Upper lobe of left lung (tissue), 6 donors: ENCODE data around the gene REEP2. TPM values are rescaled to one million over a fixed set of nuclear protein-coding genes. Genes with fewer than 3 reads are reported as not detected.

Experiments used
- ATAC-seq, 2 donors: fragments of 200-7000 bp; cut with Tn5 transposase; one replicate each; pipeline ENCODE4 v1.9.1; 2022; ENCODE audit warnings: mild to moderate bottlenecking in 2 of 2, moderate library complexity in 2 of 2; ENCODE audit not compliant: low FRiP score in 2 of 2
- DNase-seq, 2 donors: peaks; one replicate each; pipeline ENCODE4 v3.0.0-alpha.2; 2019 to 2020
- H3K27ac ChIP-seq, 4 donors: fragments of 200-600 bp; sonication (generic); one replicate each; pipeline ENCODE4 v1.5.1; 2016 to 2019
- H3K27me3 ChIP-seq, 4 donors: fragments of 200-600 bp; sonication (generic); one replicate each; pipeline ENCODE4 v1.5.1; 2017 to 2019
- H3K36me3 ChIP-seq, 4 donors: fragments of 200-600 bp; sonication (generic); one replicate each; pipeline ENCODE4 v1.5.1; 2016 to 2019
- H3K4me1 ChIP-seq, 4 donors: fragments of 200-600 bp; sonication (generic); one replicate each; pipeline ENCODE4 v1.5.1; 2018 to 2019
- H3K4me3 ChIP-seq, 4 donors: fragments of 200-600 bp; sonication (generic); one replicate each; pipeline ENCODE4 v1.5.1; 2017 to 2019; ENCODE audit warnings: mild to moderate bottlenecking in 2 of 4, moderate library complexity in 1 of 4
- H3K9me3 ChIP-seq, 4 donors: fragments of 200-600 bp; sonication (generic); one replicate each; pipeline ENCODE4 v1.5.1; 2018 to 2019
- CTCF ChIP-seq, 6 experiments: fragments of 450-650 bp in 4 of 6; fragments of 200-600 bp in 2 of 6; sonication (generic) in 2 of 6; IDR thresholded peaks; one replicate each; pipeline ENCODE4 v1.5.1; 2016 to 2019; ENCODE audit warnings: antibody characterized with exemption in 6 of 6
- EP300 ChIP-seq, 4 donors: sonication (generic); formaldehyde crosslinking; IDR thresholded peaks; one replicate each; pipeline ENCODE4 v1.5.1; 2017; ENCODE audit warnings: antibody characterized with exemption in 4 of 4, control low read depth in 2 of 4
- POLR2A ChIP-seq, 4 donors: fragments of 450-650 bp; IDR thresholded peaks; one replicate each; pipeline ENCODE4 v1.5.1; 2016 to 2017; ENCODE audit warnings: antibody characterized with exemption in 4 of 4, mild to moderate bottlenecking in 2 of 4
- POLR2AphosphoS5 ChIP-seq, 2 donors: sonication (generic); formaldehyde crosslinking; IDR thresholded peaks; one replicate each; pipeline ENCODE4 v1.5.1; 2017; ENCODE audit warnings: antibody characterized with exemption in 2 of 2
- WGBS, 2 donors: methylation state at CpG; one replicate each; pipeline ENCODE4 v1.1.5; 2017 to 2018; 5-methylcytosine and 5-hydroxymethylcytosine counted together
- total RNA-seq, 6 donors: library from RNA; depleted of rRNA in 4 of 6; stranded (reverse); fragments of >200 nt in 4 of 6; gene quantifications; one replicate each; pipeline versions ENCODE4 v1.1.0 to v1.2.1, GENCODE V29; 2016 to 2021
- donor health status: DM: no; HTN: no; CAD: no; lungs with moderate emphysema.
- donor health status: DM: no; HTN: yes; CAD: no; lungs with severe emphysema.

Gene REEP2
- total RNA-seq, 6 donors from 2014 or later = 0.33 to 3.2 (median 0.46) TPM; not detected in 1

- Histone ChIP-seq H3K9me3 (no peaks in the 10 kb centered on the region), H3K36me3 (peaks cover 0 to 17% (median 8%) of the 10 kb centered on the region in 4 donors), H3K4me1 (peaks cover 30 to 44% (median 34%) of the 10 kb centered on the region in 4 donors), H3K27me3 (no peaks in the 10 kb centered on the region), H3K4me3 (peak overlapping the region; percentile 50 to 81 (median 77)), H3K27ac (peak overlapping the region; percentile 96 to 99 (median 96))
- no peak for TF ChIP-seq EP300 (IDR thresholded peaks at IDR 0.05)
- no peak for TF ChIP-seq POLR2A (IDR thresholded peaks at IDR 0.05)
- TF ChIP-seq POLR2AphosphoS5 (IDR thresholded peaks at IDR 0.05) = no peak
- peak in 1 of 6 experiments; percentile 13 for TF ChIP-seq CTCF (IDR thresholded peaks at IDR 0.05)
- 23 to 27% methylated on average over 21 of the region's 21 CpGs for WGBS, 2 donors
- DNase-seq = peak in 1 of 2 donors; percentile 40
- no peak for ATAC-seq
These were observed 24.7 kb downstream of the REEP2 start for GRCh38 chr5:138463419-138464007.

GRCh38 chr5:138464008-138464387 is 25.1 kb downstream of the REEP2 start:
- peaks cover 26 to 40% (median 34%) of the 10 kb centered on the region in 4 donors for H3K4me1 ChIP-seq
- TF ChIP-seq CTCF (IDR thresholded peaks at IDR 0.05) (peak; percentile 95 to 98 (median 96)), EP300 (IDR thresholded peaks at IDR 0.05) (no peak), POLR2AphosphoS5 (IDR thresholded peaks at IDR 0.05) (peak; percentile 88 to 91), POLR2A (IDR thresholded peaks at IDR 0.05) (peak in 1 of 4 donors; percentile 86)
- H3K4me3 ChIP-seq = peak overlapping the region; percentile 77 to 81 (median 78)
- WGBS, 2 donors = 0% methylated on average over 26 of the region's 34 CpGs; no CpG with 5 or more reads in 1 of the 2 donors
- H3K27ac ChIP-seq = peak overlapping the region; percentile 96 to 99 (median 96)
- no peaks in the 10 kb centered on the region for H3K27me3 ChIP-seq
- H3K36me3 ChIP-seq = peaks cover 0 to 17% (median 8%) of the 10 kb centered on the region in 4 donors
- peak; percentile 76 to 93 for ATAC-seq
- H3K9me3 ChIP-seq = no peaks in the 10 kb centered on the region
- peak; percentile 95 to 100 for DNase-seq

- H3K36me3 ChIP-seq = peaks cover 0 to 17% (median 8%) of the 10 kb centered on the region in 4 donors
- WGBS, 2 donors = 0% methylated on average over 1 to 30 of the region's 64 CpGs
- ATAC-seq = peak; percentile 81 to 92
- peak overlapping the region; percentile 96 to 99 (median 96) for H3K27ac ChIP-seq
- peak overlapping the region; percentile 77 to 81 (median 78) for H3K4me3 ChIP-seq
- no peaks in the 10 kb centered on the region for H3K27me3 ChIP-seq
- peak; percentile 62 to 74 for TF ChIP-seq POLR2AphosphoS5 (IDR thresholded peaks at IDR 0.05)
- no peak for TF ChIP-seq EP300 (IDR thresholded peaks at IDR 0.05)
- TF ChIP-seq POLR2A (IDR thresholded peaks at IDR 0.05) = peak in 2 of 4 donors; percentile 3 to 49
- peak in 5 of 6 experiments; percentile 43 to 68 (median 61) for TF ChIP-seq CTCF (IDR thresholded peaks at IDR 0.05)
- H3K9me3 ChIP-seq = no peaks in the 10 kb centered on the region
- DNase-seq = peak; percentile 95 to 97
- H3K4me1 ChIP-seq = peaks cover 26 to 40% (median 34%) of the 10 kb centered on the region in 4 donors
These were observed 25.8 kb downstream of the REEP2 start for GRCh38 chr5:138464388-138465260.

GRCh38 chr5:138465261-138466124 is 26.6 kb downstream of the REEP2 start, which contains the start of gene EGR1:
EGR1 (plus strand) TSS chr5:138465479; CDS start chr5:138465762, 283 bp downstream.
- ATAC-seq (peak; percentile 66 to 79), DNase-seq (peak; percentile 95 to 97)
- H3K9me3 ChIP-seq = no peaks in the 10 kb centered on the region
- no peaks in the 10 kb centered on the region for H3K27me3 ChIP-seq
- 0 to 1% methylated on average over 14 to 30 of the region's 85 CpGs for WGBS, 2 donors
- TF ChIP-seq POLR2AphosphoS5 (IDR thresholded peaks at IDR 0.05) (peak; percentile 54 to 94), CTCF (IDR thresholded peaks at IDR 0.05) (peak in 4 of 6 experiments; percentile 19 to 67 (median 35)), POLR2A (IDR thresholded peaks at IDR 0.05) (peak; percentile 54 to 98 (median 96)), EP300 (IDR thresholded peaks at IDR 0.05) (peak in 1 of 4 donors; percentile 3)
- peak within 1 kb of the TSS; percentile 77 to 81 (median 78) for H3K4me3 ChIP-seq
- H3K4me1 ChIP-seq = peaks cover 26 to 40% (median 34%) of the 10 kb centered on the region in 4 donors
- peaks cover 0 to 17% (median 8%) of the 10 kb centered on the region in 4 donors for H3K36me3 ChIP-seq
- peak within 1 kb of the TSS; percentile 96 to 99 (median 96) for H3K27ac ChIP-seq
